PC-3 (cell line): ENCODE data around the gene PRDM5. TPM values are rescaled to one million over a fixed set of nuclear protein-coding genes. Genes with fewer than 3 reads are reported as not detected.

ENCODE experiments used
- ATAC-seq: fragments of 200-7000 bp; cut with Tn5 transposase; 2 replicates; pipeline ENCODE4 v1.9.1; 2020; ENCODE audit warnings: mild to moderate bottlenecking, moderate library complexity
- BruUV-seq: library from RNA; stranded (reverse); fragments of 400-500 nt; replicated peaks from 2 replicates; lab custom pipeline; 2021; lab: Mats Ljungman, UMichigan
- CTCF ChIA-PET: fragments of 300-600 bp; sonication (Branson Sonifier 250); formaldehyde crosslinking; loops from one replicate; lab custom pipeline; 2022; ENCODE audit warnings: antibody characterized with exemption; lab: Charles Lee
- POLR2A ChIA-PET: fragments of 300-600 bp; sonication (Branson Sonifier 250); formaldehyde crosslinking; loops from one replicate; lab custom pipeline; 2022; ENCODE audit warnings: antibody characterized with exemption; ENCODE audit not compliant: unreplicated experiment; lab: Charles Lee
- DNase-seq: peaks from one replicate; pipeline ENCODE4 v3.0.0-alpha.2; 2015
- H2AFZ ChIP-seq: fragments of 300-600 bp; sonication (generic); 2 replicates; pipeline ENCODE4 v1.6.0; 2016; ENCODE audit warnings: antibody characterized with exemption, low read length
- H3F3A ChIP-seq: fragments of 300-600 bp; sonication (generic); one replicate; pipeline ENCODE4 v1.6.0; 2017; ENCODE audit warnings: antibody characterized with exemption, low read length, control low read depth, mild to moderate bottlenecking; ENCODE audit not compliant: unreplicated experiment
- H3K27ac ChIP-seq: fragments of 300-600 bp; sonication (generic); 2 replicates; pipeline ENCODE4 v1.5.1; 2016; ENCODE audit warnings: mild to moderate bottlenecking, low read length
- H3K27me3 ChIP-seq: fragments of 300-600 bp; sonication (generic); 2 replicates; pipeline ENCODE4 v1.6.1; 2016; ENCODE audit warnings: low read length, mixed read lengths
- H3K36me3 ChIP-seq: fragments of 300-600 bp; sonication (generic); 2 replicates; pipeline ENCODE4 v1.6.1; 2016; ENCODE audit warnings: low read depth, mixed run types, low read length, mixed read lengths
- H3K4me1 ChIP-seq: fragments of 300-600 bp; sonication (generic); 2 replicates; pipeline ENCODE4 v1.5.1; 2016; ENCODE audit warnings: low read length; ENCODE audit not compliant: insufficient read depth
- H3K4me2 ChIP-seq: fragments of 300-600 bp; sonication (generic); 2 replicates; pipeline ENCODE4 v1.6.0; 2016; ENCODE audit warnings: low read length
- H3K4me3 ChIP-seq: fragments of 300-600 bp; sonication (generic); 2 replicates; pipeline ENCODE4 v1.5.1; 2016; ENCODE audit warnings: mild to moderate bottlenecking, low read length, mixed read lengths
- H3K79me2 ChIP-seq: fragments of 300-600 bp; sonication (generic); 2 replicates; pipeline ENCODE4 v1.6.1; 2017; ENCODE audit warnings: low read length, mixed read lengths
- H3K9ac ChIP-seq: fragments of 300-600 bp; sonication (generic); 2 replicates; pipeline ENCODE4 v1.6.0; 2016; ENCODE audit warnings: mild to moderate bottlenecking, low read length
- H3K9me2 ChIP-seq: fragments of 300-600 bp; sonication (generic); replicated peaks from 2 replicates; pipeline ENCODE4 v1.6.1; 2016; ENCODE audit warnings: mixed run types, low read length, mixed read lengths
- H3K9me3 ChIP-seq: fragments of 300-600 bp; sonication (generic); 2 replicates; pipeline ENCODE4 v1.6.1; 2016; ENCODE audit warnings: low read length, mixed read lengths
- H4K20me1 ChIP-seq: fragments of 300-600 bp; sonication (generic); 2 replicates; pipeline ENCODE4 v1.6.1; 2016; ENCODE audit warnings: low read length, mixed read lengths
- EZH2 ChIP-seq: fragments of 300-600 bp; sonication (generic); IDR thresholded peaks from one replicate; pipeline ENCODE4 v1.6.1; 2017; ENCODE audit warnings: antibody characterized with exemption, mild to moderate bottlenecking, low read length; ENCODE audit not compliant: unreplicated experiment
- EZH2phosphoT487 ChIP-seq: fragments of 300-600 bp; sonication (generic); IDR thresholded peaks from 2 replicates; pipeline ENCODE4 v1.6.1; 2018; ENCODE audit warnings: mild to moderate bottlenecking, antibody characterized with exemption, low read length, borderline replicate concordance
- intact Hi-C: fragments of 100-400 bp; cut with micrococcal nuclease; formaldehyde crosslinking; loops from 2 replicates; pipeline ENCODE4 v1.9.0; 2023
- total RNA-seq: library from RNA; depleted of rRNA; stranded (reverse); fragments of >200 nt; gene quantifications from 2 replicates; pipeline ENCODE4 v1.2.3, GENCODE V29; 2014
- TF ChIP-seq, protein P1 (sequence below): fragments of 300-600 bp; sonication (generic); conservative IDR thresholded peaks from 2 replicates; pipeline ENCODE4 v1.5.1; 2017; ENCODE audit warnings: antibody characterized with exemption, low read depth, mild to moderate bottlenecking, low read length

Gene PRDM5
- total RNA-seq, 1 experiment from 2014 or later: 2.4 TPM

DNA sequence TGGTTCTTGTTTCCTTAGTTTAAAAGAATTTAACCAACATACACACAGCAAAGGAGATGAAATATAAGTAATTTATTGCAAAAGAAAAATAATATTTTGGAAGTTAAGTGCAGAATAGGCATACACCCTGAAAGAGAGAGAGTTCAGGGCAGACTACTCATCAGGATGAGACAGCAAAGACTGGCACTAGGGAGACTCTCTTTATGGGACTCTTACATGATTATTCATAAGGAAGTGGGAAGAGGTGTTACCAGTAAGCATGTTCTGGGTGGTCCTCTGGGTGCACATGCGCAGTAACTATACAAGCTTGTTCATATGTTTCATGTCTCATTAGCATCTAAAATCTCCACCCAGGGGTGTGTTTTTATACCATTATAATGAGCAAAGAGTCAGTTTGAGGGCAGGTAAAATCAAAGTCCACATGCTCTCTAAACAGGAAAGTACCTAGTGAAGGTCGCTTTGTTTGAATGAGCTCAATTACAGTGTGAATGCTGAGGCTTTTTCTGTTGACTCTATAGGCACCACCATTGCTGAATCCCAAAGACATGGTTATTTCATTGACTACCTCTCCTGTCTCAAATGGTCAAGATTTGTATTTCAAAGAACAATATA lies 38.2 kb upstream of the PRDM5 start:
- H3K27me3 ChIP-seq: 0 out of 2 replicates have a peak, but pooled peaks cover 3% of the 10 kb centered on the region
- BruUV-seq: no TSS peak
- intact Hi-C loops: no loop called here
- ChIA-PET CTCF (no interaction called here), POLR2A (no interaction called here)
- no peaks in the 10 kb centered on the region for H3F3A ChIP-seq
- H3K4me1 ChIP-seq: no peaks in the 10 kb centered on the region
- no peaks in the 10 kb centered on the region for H3K36me3 ChIP-seq
- H3K79me2 ChIP-seq: no peaks in the 10 kb centered on the region
- H4K20me1 ChIP-seq: no peaks in the 10 kb centered on the region
- H2AFZ ChIP-seq: no peak overlapping the region
- no peaks in the 10 kb centered on the region for H3K9me2 ChIP-seq
- H3K9me3 ChIP-seq: no peaks in the 10 kb centered on the region
- no peak overlapping the region for H3K4me3 ChIP-seq
- H3K27ac ChIP-seq: no peak overlapping the region
- no peak overlapping the region for H3K4me2 ChIP-seq
- H3K9ac ChIP-seq: no peak overlapping the region
- DNase-seq (no peak), ATAC-seq (no peak)
- TF ChIP-seq EZH2 (no peak), EZH2phosphoT487 (no peak)
- TF ChIP-seq, protein P1, sequence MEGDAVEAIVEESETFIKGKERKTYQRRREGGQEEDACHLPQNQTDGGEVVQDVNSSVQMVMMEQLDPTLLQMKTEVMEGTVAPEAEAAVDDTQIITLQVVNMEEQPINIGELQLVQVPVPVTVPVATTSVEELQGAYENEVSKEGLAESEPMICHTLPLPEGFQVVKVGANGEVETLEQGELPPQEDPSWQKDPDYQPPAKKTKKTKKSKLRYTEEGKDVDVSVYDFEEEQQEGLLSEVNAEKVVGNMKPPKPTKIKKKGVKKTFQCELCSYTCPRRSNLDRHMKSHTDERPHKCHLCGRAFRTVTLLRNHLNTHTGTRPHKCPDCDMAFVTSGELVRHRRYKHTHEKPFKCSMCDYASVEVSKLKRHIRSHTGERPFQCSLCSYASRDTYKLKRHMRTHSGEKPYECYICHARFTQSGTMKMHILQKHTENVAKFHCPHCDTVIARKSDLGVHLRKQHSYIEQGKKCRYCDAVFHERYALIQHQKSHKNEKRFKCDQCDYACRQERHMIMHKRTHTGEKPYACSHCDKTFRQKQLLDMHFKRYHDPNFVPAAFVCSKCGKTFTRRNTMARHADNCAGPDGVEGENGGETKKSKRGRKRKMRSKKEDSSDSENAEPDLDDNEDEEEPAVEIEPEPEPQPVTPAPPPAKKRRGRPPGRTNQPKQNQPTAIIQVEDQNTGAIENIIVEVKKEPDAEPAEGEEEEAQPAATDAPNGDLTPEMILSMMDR: no peak

DNA sequence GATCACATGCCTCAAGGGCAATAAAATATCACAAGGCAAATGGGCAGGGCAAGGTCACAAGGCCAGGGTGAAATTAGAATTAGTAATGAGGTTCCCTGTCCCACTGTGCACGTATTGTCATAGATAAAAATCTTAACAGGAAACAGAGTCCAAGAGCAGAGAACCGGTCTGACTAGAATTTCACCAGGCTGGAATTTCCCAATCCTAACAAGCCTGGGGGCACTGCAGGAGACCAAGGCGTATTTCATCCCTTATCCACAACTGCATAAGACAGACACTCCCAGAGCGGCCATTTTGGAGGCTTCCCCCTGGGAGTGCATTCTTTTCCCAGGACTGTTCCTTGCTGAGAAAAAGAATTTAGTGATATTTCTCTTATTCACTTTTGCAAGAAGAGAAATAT lies 25.9 kb upstream of the PRDM5 start:
- Histone ChIP-seq H3K27ac (no peak overlapping the region), H3K36me3 (no peaks in the 10 kb centered on the region), H3K4me1 (no peaks in the 10 kb centered on the region), H4K20me1 (no peaks in the 10 kb centered on the region), H3K9ac (no peak overlapping the region), H2AFZ (no peak overlapping the region), H3K9me3 (0 out of 2 replicates have a peak, but pooled peaks cover 3% of the 10 kb centered on the region), H3K9me2 (no peaks in the 10 kb centered on the region), H3K4me3 (no peak overlapping the region), H3F3A (no peaks in the 10 kb centered on the region), H3K27me3 (no peaks in the 10 kb centered on the region), H3K79me2 (no peaks in the 10 kb centered on the region), H3K4me2 (no peak overlapping the region)
- intact Hi-C loops: no loop called here
- POLR2A ChIA-PET: no interaction called here
- BruUV-seq: no TSS peak
- peak; percentile 41 for DNase-seq
- CTCF ChIA-PET: no interaction called here
- ATAC-seq: no peak
- no peak for TF ChIP-seq EZH2

DNA sequence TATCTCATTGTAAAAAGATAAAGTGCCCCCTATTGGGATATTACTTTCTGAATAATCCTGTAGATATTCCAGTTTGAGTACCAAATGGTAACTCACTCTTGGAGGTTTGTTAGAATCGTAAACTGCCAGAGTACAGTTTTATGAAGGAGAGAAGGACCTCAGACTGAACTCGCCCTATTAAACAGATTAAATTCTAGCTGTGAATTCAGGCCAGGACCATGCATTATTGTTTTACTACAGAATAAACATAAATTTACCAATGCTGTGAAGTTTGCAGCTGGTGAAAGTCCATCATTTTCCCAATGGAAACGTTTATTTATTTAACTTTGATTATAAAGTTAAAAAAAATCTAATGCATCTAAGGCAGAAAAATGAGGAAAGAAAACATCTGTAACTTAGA lies 20.2 kb upstream of the PRDM5 start:
- intact Hi-C loops: no loop called here
- no peaks in the 10 kb centered on the region for H3K79me2 ChIP-seq
- TF ChIP-seq EZH2 (no peak), EZH2phosphoT487 (no peak)
- TF ChIP-seq, protein P1: no peak
- H2AFZ ChIP-seq: no peak overlapping the region
- DNase-seq: no peak
- POLR2A ChIA-PET: no interaction called here
- no TSS peak for BruUV-seq
- CTCF ChIA-PET: no interaction called here
- no peaks in the 10 kb centered on the region for H3K27me3 ChIP-seq
- no peak overlapping the region for H3K27ac ChIP-seq
- ATAC-seq: no peak
- no peaks in the 10 kb centered on the region for H4K20me1 ChIP-seq
- no peak overlapping the region for H3K4me3 ChIP-seq
- H3K9me2 ChIP-seq: no peaks in the 10 kb centered on the region
- no peaks in the 10 kb centered on the region for H3K36me3 ChIP-seq
- H3K9me3 ChIP-seq: no peaks in the 10 kb centered on the region
- no peak overlapping the region for H3K4me2 ChIP-seq
- no peak overlapping the region for H3K9ac ChIP-seq
- no peaks in the 10 kb centered on the region for H3F3A ChIP-seq
- H3K4me1 ChIP-seq: no peaks in the 10 kb centered on the region
